Measurements from ENCODE around the gene SAP30BP.

DNA sequence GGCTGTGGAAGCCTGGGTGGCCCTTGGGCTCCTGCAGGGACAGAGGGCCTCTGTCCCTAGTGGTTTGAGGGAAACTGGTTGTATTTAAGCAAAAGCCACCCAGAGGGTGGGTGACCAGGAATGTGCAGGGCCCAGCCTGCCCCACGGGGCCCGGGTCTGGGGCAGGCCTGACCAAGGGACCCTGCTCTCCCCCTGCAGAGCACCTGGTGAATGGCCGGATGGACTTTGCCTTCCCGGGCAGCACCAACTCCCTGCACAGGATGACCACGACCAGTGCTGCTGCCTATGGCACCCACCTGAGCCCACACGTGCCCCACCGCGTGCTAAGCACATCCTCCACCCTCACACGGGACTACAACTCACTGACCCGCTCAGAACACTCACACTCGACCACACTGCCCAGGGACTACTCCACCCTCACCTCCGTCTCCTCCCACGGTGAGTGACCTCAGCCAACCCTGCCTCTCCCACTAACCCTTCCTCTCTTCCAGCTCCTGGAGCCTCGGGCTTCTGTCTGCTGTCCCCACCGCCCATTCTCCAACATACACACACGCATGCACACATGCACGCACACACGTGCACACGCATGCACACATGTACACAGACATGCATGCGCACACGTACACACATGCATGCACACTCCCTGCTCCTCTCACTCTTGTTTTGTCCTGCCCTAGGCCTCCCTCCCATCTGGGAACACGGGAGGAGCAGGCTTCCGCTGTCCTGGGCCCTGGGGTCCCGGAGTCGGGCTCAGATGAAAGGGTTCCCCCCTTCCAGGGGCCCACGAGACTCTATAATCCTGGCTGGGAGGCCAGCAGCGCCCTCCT, 87.5 kb downstream of the SAP30BP start:
- TF ChIP-seq, protein P1, sequence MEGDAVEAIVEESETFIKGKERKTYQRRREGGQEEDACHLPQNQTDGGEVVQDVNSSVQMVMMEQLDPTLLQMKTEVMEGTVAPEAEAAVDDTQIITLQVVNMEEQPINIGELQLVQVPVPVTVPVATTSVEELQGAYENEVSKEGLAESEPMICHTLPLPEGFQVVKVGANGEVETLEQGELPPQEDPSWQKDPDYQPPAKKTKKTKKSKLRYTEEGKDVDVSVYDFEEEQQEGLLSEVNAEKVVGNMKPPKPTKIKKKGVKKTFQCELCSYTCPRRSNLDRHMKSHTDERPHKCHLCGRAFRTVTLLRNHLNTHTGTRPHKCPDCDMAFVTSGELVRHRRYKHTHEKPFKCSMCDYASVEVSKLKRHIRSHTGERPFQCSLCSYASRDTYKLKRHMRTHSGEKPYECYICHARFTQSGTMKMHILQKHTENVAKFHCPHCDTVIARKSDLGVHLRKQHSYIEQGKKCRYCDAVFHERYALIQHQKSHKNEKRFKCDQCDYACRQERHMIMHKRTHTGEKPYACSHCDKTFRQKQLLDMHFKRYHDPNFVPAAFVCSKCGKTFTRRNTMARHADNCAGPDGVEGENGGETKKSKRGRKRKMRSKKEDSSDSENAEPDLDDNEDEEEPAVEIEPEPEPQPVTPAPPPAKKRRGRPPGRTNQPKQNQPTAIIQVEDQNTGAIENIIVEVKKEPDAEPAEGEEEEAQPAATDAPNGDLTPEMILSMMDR (IDR thresholded peaks at IDR 0.05; ENCODE audit: low read depth, low read length): no peak
- no peak for TF ChIP-seq POLR2A (IDR thresholded peaks at IDR 0.05; ENCODE audit: extremely low read depth, insufficient read length)
- no peak for TF ChIP-seq MYC (IDR thresholded peaks at IDR 0.05; ENCODE audit: low read depth, low read length)
- TF ChIP-seq, protein P2, sequence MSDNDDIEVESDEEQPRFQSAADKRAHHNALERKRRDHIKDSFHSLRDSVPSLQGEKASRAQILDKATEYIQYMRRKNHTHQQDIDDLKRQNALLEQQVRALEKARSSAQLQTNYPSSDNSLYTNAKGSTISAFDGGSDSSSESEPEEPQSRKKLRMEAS (IDR thresholded peaks at IDR 0.05; ENCODE audit: low read depth, low read length): no peak

Measured in NB4 (cell line).